HL-60/S4 treated with retinoic acid at 250 ng/mL for 4 days and 3 days (cell line): ENCODE results near the gene ZC3H10.
"Not testable (repeated sequence)": the region's sequence is repeated elsewhere in the genome, so short reads cannot be mapped to it uniquely, and the experiment has no call there.

Experiments used
- in situ Hi-C: fragments of 300-500 bp; cut with MboI; formaldehyde crosslinking; loops from 2 replicates; pipeline ENCODE4 v1.7.0; 2022; ENCODE audit warnings: low sequenced_read_pairs

ZC3H10 gene

GRCh38 chr12:56152756-56153677 is 35.0 kb downstream of the ZC3H10 start:
- in situ Hi-C loops: no loop called here

- in situ Hi-C loops: no loop called here
Observed at GRCh38 chr12:56153678-56154065, 35.6 kb downstream of the ZC3H10 start.

DNA sequence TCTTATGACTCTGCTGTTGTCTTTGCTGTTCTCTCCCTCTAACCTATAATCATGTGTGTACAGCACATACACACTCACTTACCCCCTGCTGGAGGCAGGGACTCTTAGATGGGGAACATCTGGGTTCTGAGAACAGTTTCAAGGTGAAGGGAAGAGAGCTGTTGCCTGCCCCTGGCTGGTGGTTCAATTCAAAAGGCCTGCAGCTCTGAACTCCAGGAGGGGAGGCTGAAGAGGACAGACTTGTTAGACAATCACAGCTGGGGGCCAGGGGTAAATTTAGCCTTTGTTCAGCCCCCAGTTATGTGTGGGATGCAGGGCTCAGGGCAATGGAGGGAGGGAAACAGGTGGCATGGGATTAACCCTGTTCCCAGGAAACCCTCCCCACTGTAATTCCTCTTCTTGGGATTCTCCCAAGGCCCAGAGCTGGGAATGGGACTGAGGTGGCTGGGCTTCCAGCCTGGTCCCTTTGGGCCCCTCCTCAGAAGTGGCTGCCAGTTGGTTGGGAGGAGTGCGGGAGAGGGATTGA is 36.2 kb downstream of the ZC3H10 start:
- in situ Hi-C loops: no loop called here

DNA sequence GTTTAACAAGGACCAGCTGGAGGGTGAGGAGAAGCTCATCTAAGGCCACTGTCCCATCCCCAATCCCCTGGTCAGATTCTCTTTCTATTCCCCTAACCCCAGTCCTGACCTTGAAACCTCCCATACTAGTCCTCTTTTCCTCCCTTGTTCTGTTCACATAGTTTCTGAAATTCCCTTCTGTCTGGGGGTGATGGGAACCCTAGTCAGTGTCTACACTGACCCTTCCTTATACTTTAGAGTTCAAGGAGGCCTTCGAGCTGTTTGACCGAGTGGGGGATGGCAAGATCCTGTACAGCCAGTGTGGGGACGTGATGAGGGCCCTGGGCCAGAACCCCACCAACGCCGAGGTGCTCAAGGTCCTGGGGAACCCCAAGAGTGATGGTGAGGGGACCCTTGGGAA is 36.8 kb downstream of the ZC3H10 start:
- in situ Hi-C loops: no loop called here

- in situ Hi-C loops: no loop called here
Observed at GRCh38 chr12:56155256-56155845, 37.3 kb downstream of the ZC3H10 start.

DNA sequence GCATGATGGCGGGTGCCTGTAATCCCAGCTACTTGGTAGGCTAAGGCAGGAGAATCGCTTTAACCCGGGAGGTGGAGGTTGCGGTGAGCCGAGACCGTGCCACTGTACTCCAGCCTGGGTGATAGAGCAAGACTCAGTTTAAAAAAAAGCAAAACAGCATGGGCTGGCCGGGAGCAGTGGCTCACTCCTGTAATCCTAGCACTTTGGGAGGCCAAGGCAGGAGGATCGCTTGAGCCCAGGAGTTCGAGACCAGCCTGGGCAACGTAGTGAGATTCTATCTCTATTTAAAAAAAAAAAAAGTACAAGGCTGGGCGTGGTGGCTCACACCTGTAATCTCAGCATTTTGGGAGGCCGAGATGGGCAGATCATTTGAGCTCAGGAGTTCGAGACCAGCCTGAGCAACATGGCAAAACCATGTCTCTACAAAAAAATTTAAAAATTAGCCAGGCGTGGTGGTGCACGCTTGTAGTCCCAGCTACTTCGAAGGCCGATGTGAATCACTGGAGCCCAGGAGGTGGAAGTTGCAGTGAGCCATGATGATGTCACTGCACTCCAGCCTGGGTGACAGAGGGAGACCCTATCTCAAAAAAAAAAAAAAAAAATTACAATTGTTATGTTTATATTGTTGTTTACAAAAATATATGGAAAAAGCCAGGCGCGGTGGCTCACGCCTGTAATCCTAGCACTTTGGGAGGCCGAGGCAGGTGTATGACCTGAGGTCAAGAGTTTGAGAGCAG is 38.6 kb downstream of the ZC3H10 start:
- in situ Hi-C loops: not testable (repeated sequence)

DNA sequence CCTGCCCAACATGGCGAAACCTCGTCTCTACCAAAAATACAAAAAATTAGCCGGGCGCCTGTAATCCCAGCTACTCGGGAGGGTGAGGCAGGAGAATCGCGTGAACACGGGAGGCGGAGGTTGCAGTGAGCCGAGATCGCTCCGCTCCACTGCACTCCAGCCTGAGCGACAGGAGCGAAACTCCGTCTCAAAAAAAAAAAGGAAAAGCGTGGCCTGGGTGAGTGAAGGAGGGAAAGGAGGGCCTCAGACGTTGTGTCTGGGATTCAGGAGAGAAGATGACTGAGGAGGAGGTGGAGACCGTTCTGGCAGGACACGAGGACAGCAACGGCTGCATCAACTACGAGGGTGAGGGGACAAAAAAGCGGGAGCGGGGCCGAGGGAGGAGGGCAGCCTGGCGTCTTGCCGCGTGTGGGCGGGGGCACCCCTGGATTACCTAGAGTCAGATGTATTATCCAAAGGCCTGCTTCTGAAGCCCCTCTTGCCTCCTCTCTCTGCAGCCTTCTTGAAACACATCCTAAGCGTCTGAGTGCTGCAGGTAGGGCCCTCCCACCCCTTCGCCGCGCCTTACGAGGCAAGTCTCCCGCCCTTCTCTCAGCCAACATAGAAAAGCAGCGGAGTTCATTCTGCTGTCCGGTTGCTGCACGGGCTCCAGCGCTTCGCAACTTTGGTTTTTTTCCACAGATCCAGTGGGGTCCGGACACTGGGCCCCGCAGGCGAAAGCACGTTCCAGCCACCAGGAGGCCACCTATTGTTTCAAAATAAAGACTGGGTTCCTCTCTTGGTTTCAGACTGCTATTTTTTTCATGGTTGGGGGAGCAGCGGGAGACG is 39.3 kb downstream of the ZC3H10 start:
- in situ Hi-C loops: no loop called here

- in situ Hi-C loops: no loop called here
Observed at GRCh38 chr12:56158029-56158925, 40.2 kb downstream of the ZC3H10 start, which contains the start of gene MYL6. Gene MYL6 (plus strand): TSS chr12:56158359. CDS start chr12:56158402, 43 bp downstream.

DNA sequence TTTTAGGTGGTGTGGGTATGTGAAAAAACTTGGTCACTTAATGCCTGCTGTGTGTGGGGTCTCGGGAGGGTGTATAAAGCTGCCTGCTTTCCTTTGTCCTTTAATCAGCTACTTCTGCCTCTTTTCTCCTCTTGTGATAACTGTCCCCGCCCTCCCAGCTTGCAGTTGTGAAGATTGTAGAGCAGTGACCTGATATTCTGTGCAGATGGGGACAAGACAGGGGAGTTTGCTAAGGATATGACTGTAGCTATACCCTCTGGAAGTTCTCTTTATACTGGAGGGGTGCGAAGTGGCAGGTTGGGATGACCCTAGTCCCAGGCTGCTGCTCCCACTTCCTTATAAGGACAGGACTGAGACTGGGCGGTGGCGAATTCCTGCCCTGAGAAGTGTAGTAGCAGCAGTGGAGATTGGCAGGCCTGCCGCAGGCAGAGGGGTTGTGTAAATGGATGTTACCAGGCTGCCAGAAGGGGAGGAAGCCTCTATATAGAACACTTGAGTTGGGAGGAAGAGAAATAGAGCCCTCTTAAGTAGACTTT is 40.9 kb downstream of the ZC3H10 start:
- in situ Hi-C loops: no loop called here

- in situ Hi-C loops: no loop called here
Observed at GRCh38 chr12:56159482-56160192, 41.6 kb downstream of the ZC3H10 start.

- in situ Hi-C loops: no loop called here
Observed at GRCh38 chr12:56160193-56160763, 42.2 kb downstream of the ZC3H10 start.

- in situ Hi-C loops: no loop called here
Observed at GRCh38 chr12:56160894-56161689, 43.0 kb downstream of the ZC3H10 start.

- in situ Hi-C loops: no loop called here
Observed at GRCh38 chr12:56161690-56162351, 43.8 kb downstream of the ZC3H10 start.

DNA sequence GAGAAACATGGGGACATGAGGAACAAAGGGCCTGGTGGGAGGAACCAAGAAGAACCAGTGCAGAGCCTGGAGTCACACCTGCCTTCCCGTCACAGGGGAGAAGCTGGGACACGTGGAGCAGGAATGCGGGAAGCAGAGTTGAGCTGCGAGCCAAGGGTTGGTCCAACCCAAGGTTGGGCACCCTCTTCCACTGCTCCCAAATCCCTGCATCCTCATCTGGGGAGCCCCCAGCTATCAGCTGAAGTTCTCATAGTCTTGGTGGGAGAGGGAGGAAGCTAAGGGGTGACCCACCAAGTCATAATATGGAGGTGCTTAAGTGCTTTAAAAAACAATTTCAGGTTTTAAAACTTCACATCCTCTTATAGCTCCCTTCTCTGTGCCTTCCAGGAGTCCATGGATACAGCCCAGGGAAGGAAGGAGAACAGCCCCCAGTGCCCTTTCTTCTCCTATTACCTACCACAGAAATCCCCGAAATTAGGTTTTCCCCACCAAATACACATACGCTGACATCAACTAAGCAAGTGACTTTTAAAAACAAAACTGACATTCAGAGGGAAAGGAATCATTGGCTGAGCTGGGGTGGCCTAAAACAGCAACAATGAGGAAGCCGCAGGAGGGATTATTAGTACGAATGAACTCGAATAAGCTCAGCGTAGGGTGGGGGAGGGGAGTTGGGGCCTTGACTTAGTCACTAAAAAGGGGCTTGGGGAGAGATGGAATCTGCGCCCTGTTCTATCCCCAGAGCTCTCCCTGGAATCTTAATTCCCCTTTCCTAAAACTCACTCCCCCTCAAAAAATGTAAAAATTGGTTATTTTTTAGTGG is 44.6 kb downstream of the ZC3H10 start:
- in situ Hi-C loops: no loop called here

- in situ Hi-C loops: no loop called here
Observed at GRCh38 chr12:56163533-56164344, 45.7 kb downstream of the ZC3H10 start.
